Stimulated activated CD8-positive, alpha-beta memory T cell treated with anti-CD3 and anti-CD28 coated beads, Interleukin-7, amount 100 ng/mL, for 24 hours (primary cell): ENCODE measurements around the gene XRN1.
"Not testable (repeated sequence)": the region's sequence is repeated elsewhere in the genome, so short reads cannot be mapped to it uniquely, and the experiment has no call there.

ENCODE experiments used
- DNase-seq: peaks from one replicate; pipeline ENCODE4 v3.0.0-alpha.2; 2020; ENCODE audit warnings: low read depth

XRN1 gene

GRCh38 chr3:142447852-142448823 lies at the start of gene XRN1:
TSS of gene XRN1 (minus strand) at chr3:142448037. CDS start at chr3:142447944, 93 bp downstream.
- peak; percentile 88 for DNase-seq

- no peak for DNase-seq
Observed at GRCh38 chr3:142495103-142495502, 47.3 kb upstream of the XRN1 start.

- no peak for DNase-seq
Observed at GRCh38 chr3:142492184-142492583, 44.3 kb upstream of the XRN1 start.

GRCh38 chr3:142489572-142490323 lies 41.9 kb upstream of the XRN1 start:
- DNase-seq, result no peak

- no peak for DNase-seq
Observed at GRCh38 chr3:142484912-142485435, 37.1 kb upstream of the XRN1 start.

DNA sequence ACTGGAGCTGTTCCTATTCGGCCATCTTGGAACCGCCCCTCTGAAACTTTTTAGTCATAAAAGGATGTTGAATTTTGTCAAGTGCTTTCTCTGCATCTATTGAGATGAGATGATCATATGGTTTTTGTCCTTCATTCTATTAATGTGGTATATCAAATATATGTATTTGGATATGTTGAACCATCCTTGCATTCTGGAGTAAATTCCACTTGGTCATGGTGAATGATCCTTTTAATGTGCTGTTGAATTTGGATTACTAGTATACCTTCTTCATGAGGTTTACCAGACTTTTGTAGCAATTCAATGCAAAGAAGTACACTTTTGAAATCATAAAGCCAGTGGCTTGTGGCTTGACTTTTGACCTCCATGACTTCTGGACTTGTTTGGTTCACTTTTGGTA lies 33.4 kb upstream of the XRN1 start:
- DNase-seq, result no peak

GRCh38 chr3:142470826-142471225 lies 23.0 kb upstream of the XRN1 start:
- DNase-seq, result no peak

GRCh38 chr3:142468456-142468855 lies 20.6 kb upstream of the XRN1 start:
- DNase-seq, result no peak

DNA sequence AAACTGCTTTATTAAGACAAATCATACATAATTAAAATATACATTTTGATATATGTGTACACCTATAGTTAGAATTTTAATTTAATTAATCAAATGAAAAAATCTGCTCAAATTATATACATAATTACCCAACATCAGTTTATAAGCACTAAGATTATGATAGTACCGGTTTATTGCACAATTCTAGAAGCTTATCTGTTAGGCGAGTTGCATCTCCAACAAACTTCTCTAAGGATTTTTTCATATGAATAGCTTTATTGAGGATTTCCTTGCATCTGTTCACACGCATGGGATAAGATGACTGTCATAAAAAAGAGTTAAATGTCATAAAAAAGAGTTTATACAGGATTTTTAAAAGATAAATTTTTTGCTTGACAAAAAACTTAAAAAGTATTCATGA lies 19.9 kb upstream of the XRN1 start:
- no peak for DNase-seq

GRCh38 chr3:142460689-142461088 lies 12.9 kb upstream of the XRN1 start:
- no peak for DNase-seq

GRCh38 chr3:142459929-142460328 lies 12.1 kb upstream of the XRN1 start:
- DNase-seq, result no peak

GRCh38 chr3:142459096-142459495 lies 11.3 kb upstream of the XRN1 start:
- DNase-seq, result no peak

DNA sequence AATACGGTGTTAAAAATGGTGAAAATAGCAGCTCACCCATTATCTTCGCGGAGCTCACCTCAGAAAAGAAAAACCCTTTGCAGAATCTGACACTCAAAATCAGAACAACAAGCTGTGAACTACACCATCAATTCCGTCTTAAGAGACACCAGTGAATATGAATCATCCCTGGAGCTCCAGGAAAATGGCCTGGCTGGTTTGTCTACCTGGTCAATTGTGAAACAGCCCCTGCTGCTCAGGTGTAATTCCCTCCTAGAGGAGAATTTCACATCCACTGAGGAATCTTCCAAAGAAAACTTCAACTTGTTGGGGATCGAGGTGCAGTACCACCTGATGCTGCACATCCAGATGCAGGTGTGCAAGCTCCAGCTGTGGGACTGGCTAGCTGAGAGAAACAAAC lies 3.0 kb upstream of the XRN1 start:
- DNase-seq, result no peak

DNA sequence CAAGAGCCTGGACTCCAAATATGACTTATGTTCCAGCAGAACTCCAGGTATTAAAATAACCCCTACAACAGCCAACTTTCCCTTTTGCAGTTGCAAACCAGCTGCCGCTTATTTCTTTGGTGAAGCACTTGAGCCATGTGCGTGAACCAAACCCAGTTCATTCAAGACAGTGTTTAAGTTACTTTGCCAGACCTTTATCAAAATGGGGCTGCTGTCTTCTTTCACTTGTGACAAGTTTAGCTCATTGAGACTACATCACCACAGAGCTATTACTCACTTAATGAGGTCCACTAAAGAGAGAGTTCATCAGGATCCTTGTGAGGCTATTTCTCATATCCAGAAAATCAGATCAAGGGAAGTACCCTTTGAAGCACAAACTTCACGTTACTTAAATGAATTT lies 2.4 kb upstream of the XRN1 start:
- no peak for DNase-seq

- DNase-seq, result peak; percentile 13
Observed at GRCh38 chr3:142447301-142447851, 461 bp downstream of the XRN1 start.

GRCh38 chr3:142445816-142446254 lies 2.0 kb downstream of the XRN1 start:
- DNase-seq, result no peak

DNA sequence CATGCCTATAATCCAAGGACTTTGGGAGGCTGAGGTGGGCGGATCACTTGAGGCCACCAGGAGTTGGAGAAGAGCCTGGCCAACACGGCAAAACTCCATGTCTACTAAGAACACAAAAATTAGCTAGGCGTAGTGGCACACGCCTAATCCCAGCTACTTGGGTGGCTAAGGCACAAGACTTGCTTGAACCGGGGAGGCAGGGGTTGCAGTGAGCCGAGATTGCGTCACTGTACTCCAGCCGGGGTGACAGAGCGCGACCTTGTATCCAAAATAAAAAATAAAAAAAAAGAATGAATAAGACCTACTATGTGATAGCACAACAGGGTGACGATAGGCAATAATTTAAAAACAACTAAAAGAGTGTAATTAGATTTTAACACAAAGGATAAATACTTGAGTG lies 3.5 kb downstream of the XRN1 start:
- DNase-seq, result no peak

- not testable (repeated sequence) for DNase-seq
Observed at GRCh38 chr3:142443060-142443459, 4.8 kb downstream of the XRN1 start.

GRCh38 chr3:142439499-142440220 lies 8.2 kb downstream of the XRN1 start:
- not testable (repeated sequence) for DNase-seq

DNA sequence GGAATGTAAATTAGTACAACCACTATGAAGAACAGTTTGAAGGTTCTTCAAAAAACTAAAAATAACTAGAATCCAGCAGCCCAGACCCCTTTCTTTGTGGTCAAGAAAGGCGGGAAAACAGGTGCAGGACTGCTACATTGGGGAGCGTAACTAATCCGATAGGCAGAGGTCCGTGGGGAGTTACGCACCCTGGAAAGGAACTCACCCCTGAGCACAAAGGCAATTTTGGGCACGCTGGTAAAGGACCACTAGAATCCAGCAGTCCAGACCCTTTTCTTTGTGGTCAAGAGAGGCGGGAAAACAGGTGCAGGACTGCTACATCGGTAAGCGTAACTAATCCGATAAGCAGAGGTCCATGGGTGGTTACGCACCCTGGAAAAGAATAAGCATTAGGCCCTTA lies 9.7 kb downstream of the XRN1 start:
- not testable (repeated sequence) for DNase-seq

GRCh38 chr3:142436951-142437585 lies 10.8 kb downstream of the XRN1 start:
- DNase-seq, result no peak
